Caco-2 (cell line): ENCODE results near the gene PDGFD. TPM values are rescaled to one million over a fixed set of nuclear protein-coding genes. Genes with fewer than 3 reads are reported as not detected.

Experiments
- BruUV-seq: library from RNA; stranded (reverse); fragments of 400-500 nt; replicated peaks from 2 replicates; lab custom pipeline; 2021; lab: Mats Ljungman, UMichigan
- CTCF ChIA-PET: fragments of 300-600 bp; sonication (Branson Sonifier 250); formaldehyde crosslinking; loops from one replicate; lab custom pipeline; 2022; ENCODE audit warnings: antibody characterized with exemption; lab: Charles Lee
- POLR2A ChIA-PET: fragments of 300-600 bp; sonication (Branson Sonifier 250); formaldehyde crosslinking; loops from one replicate; lab custom pipeline; 2022; ENCODE audit warnings: antibody characterized with exemption; lab: Charles Lee
- DNase-seq, 2 experiments: peaks; one replicate each; pipeline versions ENCODE4 v3.0.0 to v3.0.0-alpha.2; 2020 to 2022
- H3K27me3 ChIP-seq: replicated peaks from 2 replicates; pipeline ENCODE4 v1.6.0; 2011; ENCODE audit warnings: low read length; ENCODE audit not compliant: control insufficient read depth, insufficient read depth
- H3K36me3 ChIP-seq: 2 replicates; pipeline ENCODE4 v1.5.1; 2011; ENCODE audit warnings: low read length; ENCODE audit not compliant: control insufficient read depth, insufficient read depth
- H3K4me1 ChIP-seq: fragments of 250-450 bp; sonication (Bioruptor Pico); 2 replicates; pipeline ENCODE4 v1.5.1; 2020; ENCODE audit warnings: mild to moderate bottlenecking
- H3K4me3 ChIP-seq: 2 replicates; pipeline ENCODE4 v1.5.1; 2011; ENCODE audit warnings: low read depth, mild to moderate bottlenecking, control low read depth, low read length
- H3K9me3 ChIP-seq: fragments of 250-450 bp; sonication (Bioruptor Pico); 2 replicates; pipeline ENCODE4 v1.5.1; 2020; ENCODE audit warnings: mild to moderate bottlenecking, moderate library complexity
- H3K27ac Mint-ChIP-seq: one replicate; pipeline ENCODE4 v1.8.0; 2022; ENCODE audit warnings: mixed read lengths; ENCODE audit not compliant: unreplicated experiment
- H3K27me3 Mint-ChIP-seq: one replicate; pipeline ENCODE4 v1.8.0; 2022; ENCODE audit warnings: mixed read lengths; ENCODE audit not compliant: insufficient read depth, unreplicated experiment
- H3K36me3 Mint-ChIP-seq: one replicate; pipeline ENCODE4 v1.8.0; 2022; ENCODE audit warnings: mild to moderate bottlenecking, mixed read lengths; ENCODE audit not compliant: insufficient read depth, unreplicated experiment
- H3K4me1 Mint-ChIP-seq: one replicate; pipeline ENCODE4 v1.8.0; 2022; ENCODE audit warnings: low read depth, mixed read lengths; ENCODE audit not compliant: unreplicated experiment
- H3K4me3 Mint-ChIP-seq: one replicate; pipeline ENCODE4 v1.8.0; 2022; ENCODE audit warnings: mild to moderate bottlenecking, moderate library complexity, mixed read lengths; ENCODE audit not compliant: unreplicated experiment
- H3K9me3 Mint-ChIP-seq: one replicate; pipeline ENCODE4 v1.8.0; 2022; ENCODE audit warnings: mixed read lengths; ENCODE audit not compliant: unreplicated experiment
- intact Hi-C: fragments of 100-400 bp; cut with micrococcal nuclease; formaldehyde crosslinking; loops from one replicate; pipeline ENCODE4 v1.10.0; 2022; ENCODE audit not compliant: unreplicated experiment
- total RNA-seq: library from RNA; stranded (reverse); gene quantifications from 2 replicates; pipeline ENCODE4 v1.2.3, GENCODE V29; 2022
- TF ChIP-seq, protein P1 (sequence below), 2 experiments: fragments of 200-600 bp in 1 of 2; IDR thresholded peaks; 1 replicate in 1 of 2; 2 replicates in 1 of 2; pipeline versions ENCODE4 v1.5.1 to v1.8.0; 2011 to 2022; ENCODE audit warnings: antibody characterized with exemption in 1 of 2, control low read depth in 1 of 2, inconsistent platforms in 1 of 2, low read depth in 1 of 2, low read length in 1 of 2, mild to moderate bottlenecking in 1 of 2, moderate library complexity in 1 of 2; ENCODE audit not compliant: insufficient read depth in 1 of 2, severe bottlenecking in 1 of 2, unreplicated experiment in 1 of 2

Gene PDGFD
- total RNA-seq, 1 experiment from 2014 or later: not detected

DNA sequence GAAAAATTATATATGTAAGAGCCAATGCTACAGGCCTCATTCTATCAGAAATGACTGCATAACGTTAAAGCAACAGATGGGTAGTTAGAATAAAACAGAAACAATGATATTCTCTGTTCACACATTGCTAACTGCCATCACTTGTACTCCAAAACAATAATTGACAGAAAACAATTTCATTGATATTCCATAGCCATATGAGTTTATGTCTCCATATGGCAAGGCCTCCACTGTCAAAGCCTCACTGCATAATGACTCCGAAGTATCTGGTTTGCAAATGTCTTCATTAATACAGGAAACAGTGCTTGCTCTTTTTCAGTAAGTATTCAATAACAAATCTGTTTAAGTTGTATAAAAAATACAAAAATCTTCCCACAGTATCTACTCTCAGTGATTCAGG is 117.6 kb downstream of the PDGFD start:
- Histone ChIP-seq H3K4me1 (peaks cover 17% of the 10 kb centered on the region), H3K27me3 (no peaks in the 10 kb centered on the region), H3K36me3 (no peaks in the 10 kb centered on the region), H3K9me3 (no peaks in the 10 kb centered on the region), H3K4me3 (no peak overlapping the region)
- Mint-ChIP-seq H3K4me1 (peaks cover 7% of the 10 kb centered on the region), H3K27ac (no peak overlapping the region), H3K4me3 (no peak overlapping the region), H3K36me3 (no peaks in the 10 kb centered on the region), H3K27me3 (no peaks in the 10 kb centered on the region), H3K9me3 (no peaks in the 10 kb centered on the region)
- no peak for DNase-seq
- intact Hi-C loops: no loop called here
- ChIA-PET POLR2A (no interaction called here), CTCF (no interaction called here)
- BruUV-seq: no TSS peak
- TF ChIP-seq, protein P1, sequence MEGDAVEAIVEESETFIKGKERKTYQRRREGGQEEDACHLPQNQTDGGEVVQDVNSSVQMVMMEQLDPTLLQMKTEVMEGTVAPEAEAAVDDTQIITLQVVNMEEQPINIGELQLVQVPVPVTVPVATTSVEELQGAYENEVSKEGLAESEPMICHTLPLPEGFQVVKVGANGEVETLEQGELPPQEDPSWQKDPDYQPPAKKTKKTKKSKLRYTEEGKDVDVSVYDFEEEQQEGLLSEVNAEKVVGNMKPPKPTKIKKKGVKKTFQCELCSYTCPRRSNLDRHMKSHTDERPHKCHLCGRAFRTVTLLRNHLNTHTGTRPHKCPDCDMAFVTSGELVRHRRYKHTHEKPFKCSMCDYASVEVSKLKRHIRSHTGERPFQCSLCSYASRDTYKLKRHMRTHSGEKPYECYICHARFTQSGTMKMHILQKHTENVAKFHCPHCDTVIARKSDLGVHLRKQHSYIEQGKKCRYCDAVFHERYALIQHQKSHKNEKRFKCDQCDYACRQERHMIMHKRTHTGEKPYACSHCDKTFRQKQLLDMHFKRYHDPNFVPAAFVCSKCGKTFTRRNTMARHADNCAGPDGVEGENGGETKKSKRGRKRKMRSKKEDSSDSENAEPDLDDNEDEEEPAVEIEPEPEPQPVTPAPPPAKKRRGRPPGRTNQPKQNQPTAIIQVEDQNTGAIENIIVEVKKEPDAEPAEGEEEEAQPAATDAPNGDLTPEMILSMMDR (IDR thresholded peaks at IDR 0.05; ENCODE audit: insufficient read depth in 1 of 2, low read depth in 1 of 2, low read length in 1 of 2, severe bottlenecking in 1 of 2, unreplicated experiment in 1 of 2): no peak

GRCh38 chr11:104043678-104044239 is 120.2 kb downstream of the PDGFD start:
- Mint-ChIP-seq H3K36me3 (no peaks in the 10 kb centered on the region), H3K4me1 (peaks cover 7% of the 10 kb centered on the region), H3K27me3 (no peaks in the 10 kb centered on the region), H3K9me3 (no peaks in the 10 kb centered on the region), H3K4me3 (no peak overlapping the region), H3K27ac (no peak overlapping the region)
- ChIA-PET CTCF (no interaction called here), POLR2A (no interaction called here)
- Histone ChIP-seq H3K27me3 (no peaks in the 10 kb centered on the region), H3K36me3 (no peaks in the 10 kb centered on the region), H3K9me3 (no peaks in the 10 kb centered on the region), H3K4me3 (no peak overlapping the region), H3K4me1 (peaks cover 17% of the 10 kb centered on the region)
- no TSS peak for BruUV-seq
- intact Hi-C loops: loop anchor here (5.0 kb wide), 1 partner anchor 116 kb away; no protein-coding TSS in a partner anchor
- TF ChIP-seq, protein P1 (IDR thresholded peaks at IDR 0.05; ENCODE audit: insufficient read depth in 1 of 2, low read depth in 1 of 2, low read length in 1 of 2, severe bottlenecking in 1 of 2, unreplicated experiment in 1 of 2): no peak
- no peak for DNase-seq

DNA sequence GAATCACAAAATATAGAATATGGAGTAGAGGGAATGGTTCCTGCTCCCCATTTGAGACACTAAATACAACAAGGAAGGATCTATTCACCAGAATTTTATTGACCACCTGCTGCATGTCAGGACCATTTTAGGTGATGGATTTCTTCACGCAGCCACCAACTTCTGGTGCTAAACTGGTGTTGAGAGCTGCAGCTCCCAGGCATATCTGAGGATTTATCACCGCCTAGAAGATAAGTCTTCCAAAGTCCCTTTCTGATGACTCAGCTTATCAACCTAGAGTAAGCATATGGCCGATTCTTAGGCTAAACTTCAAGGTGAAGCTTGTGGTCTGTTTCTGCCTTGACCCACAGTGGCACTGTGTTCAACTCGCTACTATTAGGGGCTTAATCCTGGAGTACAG is 120.8 kb downstream of the PDGFD start:
- Mint-ChIP-seq H3K36me3 (no peaks in the 10 kb centered on the region), H3K9me3 (no peaks in the 10 kb centered on the region), H3K27me3 (no peaks in the 10 kb centered on the region), H3K27ac (no peak overlapping the region), H3K4me3 (no peak overlapping the region), H3K4me1 (peaks cover 7% of the 10 kb centered on the region)
- no peaks in the 10 kb centered on the region for H3K9me3 ChIP-seq
- H3K36me3 ChIP-seq: no peaks in the 10 kb centered on the region
- no peak overlapping the region for H3K4me3 ChIP-seq
- intact Hi-C loops: loop anchor here (5.0 kb wide), 1 partner anchor 116 kb away; no protein-coding TSS in a partner anchor
- TF ChIP-seq, protein P1 (IDR thresholded peaks at IDR 0.05; ENCODE audit: insufficient read depth in 1 of 2, low read depth in 1 of 2, low read length in 1 of 2, severe bottlenecking in 1 of 2, unreplicated experiment in 1 of 2): no peak
- peaks cover 17% of the 10 kb centered on the region for H3K4me1 ChIP-seq
- BruUV-seq: no TSS peak
- ChIA-PET CTCF (no interaction called here), POLR2A (no interaction called here)
- peak; percentile 27 to 75 for DNase-seq
- no peaks in the 10 kb centered on the region for H3K27me3 ChIP-seq
